Stimulated activated CD8-positive, alpha-beta memory T cell treated with anti-CD3 and anti-CD28 coated beads, Interleukin-7, amount 100 ng/mL, for 1 hour (primary cell): ENCODE results near the gene FEM1C.
"Not testable (repeated sequence)": the region's sequence is repeated elsewhere in the genome, so short reads cannot be mapped to it uniquely, and the experiment has no call there.

Source experiments
- DNase-seq, 2 donors: peaks; one replicate each; pipeline ENCODE4 v3.0.0-alpha.2; 2020; ENCODE audit warnings: low read depth in 2 of 2

FEM1C gene

DNA sequence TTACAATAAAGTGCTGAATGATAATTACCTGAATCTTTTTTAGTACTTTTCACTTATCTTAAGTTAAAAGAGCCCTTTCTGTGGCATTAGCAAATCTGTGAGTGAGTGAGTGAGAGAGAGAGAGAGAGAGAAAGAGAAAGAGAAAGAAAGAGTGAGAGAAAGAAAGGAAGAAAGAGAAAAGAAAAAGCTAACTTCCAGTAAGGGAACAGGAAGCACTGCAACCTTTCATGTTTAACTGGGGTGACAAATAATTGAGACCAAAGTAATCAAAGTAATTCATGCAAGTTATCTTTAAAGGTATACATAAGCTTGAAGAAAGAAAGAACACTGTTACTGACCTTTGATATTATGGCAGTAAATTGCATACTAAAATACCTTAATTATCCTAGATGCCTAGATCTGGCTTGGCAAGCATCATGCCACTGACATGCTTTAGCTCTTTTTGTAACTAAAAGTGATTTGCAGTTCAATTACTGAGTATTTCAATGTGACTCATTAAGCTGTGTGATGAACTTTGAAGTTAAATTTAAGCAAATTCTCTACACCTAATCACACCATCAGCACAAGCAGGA, 21.7 kb downstream of the FEM1C start:
- DNase-seq, result no peak

- no peak for DNase-seq
These were observed 24.4 kb downstream of the FEM1C start for GRCh38 chr5:115520191-115520590.

GRCh38 chr5:115516372-115516771, 28.2 kb downstream of the FEM1C start:
- DNase-seq, result no peak

- DNase-seq, result no peak
These were observed 30.4 kb downstream of the FEM1C start for GRCh38 chr5:115514220-115514619.

GRCh38 chr5:115511632-115512031, 32.9 kb downstream of the FEM1C start:
- DNase-seq, result no peak

DNA sequence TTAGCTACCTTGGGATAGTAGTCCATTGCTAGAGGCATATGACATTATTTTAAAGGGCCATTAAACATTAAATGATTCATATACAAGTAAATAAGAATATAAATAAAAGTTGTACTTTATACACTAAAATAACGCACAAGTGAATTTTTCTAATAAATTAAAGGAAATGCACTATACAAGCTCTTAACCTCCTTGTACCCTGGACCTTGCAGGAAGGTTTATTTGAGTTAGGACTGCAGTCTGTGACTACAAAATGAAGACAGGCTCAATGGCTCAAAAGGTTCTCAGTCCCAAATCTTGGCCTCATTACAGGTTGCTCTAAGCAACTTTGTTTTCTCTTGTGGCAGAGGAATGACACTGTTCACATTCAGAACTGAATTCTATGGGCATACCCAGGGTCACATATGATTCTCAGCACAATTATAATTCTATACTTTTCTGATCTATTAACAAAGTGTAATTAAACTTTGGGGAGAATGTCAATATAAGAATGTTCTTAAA, 34.4 kb downstream of the FEM1C start:
- no peak for DNase-seq

DNA sequence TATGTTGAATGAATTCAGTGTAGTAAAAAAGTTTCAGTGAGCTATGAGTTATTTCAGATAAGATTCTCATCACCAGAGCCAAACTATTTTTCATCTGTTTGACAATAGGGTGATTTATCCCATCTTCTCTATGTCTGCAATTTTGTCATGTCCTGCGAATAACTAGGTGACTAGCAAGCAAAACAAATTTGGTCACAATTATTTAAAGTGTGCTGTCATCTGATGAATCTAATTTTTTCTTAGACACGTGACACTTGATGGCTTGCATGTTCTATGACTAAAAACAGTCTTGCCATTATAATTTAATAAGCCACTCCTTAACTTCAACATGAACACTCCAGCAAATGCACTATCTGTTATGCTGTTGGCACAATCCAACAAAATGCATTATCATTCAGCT, 35.0 kb downstream of the FEM1C start:
- no peak for DNase-seq

DNA sequence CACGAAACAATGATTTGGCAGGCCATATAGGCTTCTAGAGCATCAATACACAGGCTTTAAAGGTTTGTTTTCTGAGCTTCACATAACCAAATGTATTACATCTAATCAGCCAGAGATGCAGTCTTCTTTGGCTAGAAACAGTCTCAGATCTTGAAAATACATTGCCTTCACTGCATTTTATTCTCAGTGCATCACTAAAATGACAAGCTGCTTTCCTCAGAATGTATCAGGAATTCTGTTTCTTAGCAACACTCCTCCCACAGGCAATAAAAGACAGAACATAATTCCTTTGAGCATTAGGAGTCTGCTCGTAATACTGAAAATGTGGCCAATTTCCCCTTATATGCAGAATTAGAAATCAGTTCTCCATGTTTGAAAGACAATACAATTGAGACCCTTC, 36.9 kb downstream of the FEM1C start:
- DNase-seq, result no peak

- no peak for DNase-seq
These were observed 41.2 kb downstream of the FEM1C start for GRCh38 chr5:115503420-115503819.

GRCh38 chr5:115501464-115502210, 42.9 kb downstream of the FEM1C start:
- DNase-seq, result no peak

DNA sequence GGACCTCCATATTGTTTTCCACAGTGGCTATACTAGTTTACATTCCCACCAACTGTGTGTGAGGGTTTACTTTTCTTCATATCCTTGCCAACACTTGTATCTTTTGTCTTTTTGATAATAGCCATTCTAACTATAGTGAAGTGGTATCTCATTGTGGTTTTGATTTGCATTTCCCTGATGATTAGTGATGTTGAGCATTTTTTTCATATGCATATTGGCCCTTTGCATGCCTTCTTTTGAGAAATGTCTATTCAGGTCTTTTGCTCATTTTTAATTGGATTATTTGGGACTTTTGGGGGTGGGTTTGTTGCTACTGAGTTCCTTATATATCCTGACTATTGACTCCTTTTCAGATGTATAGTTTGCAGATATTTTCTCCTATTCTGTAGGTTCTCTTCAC, 44.4 kb downstream of the FEM1C start:
- no peak for DNase-seq

- DNase-seq, result no peak
These were observed 47.5 kb downstream of the FEM1C start for GRCh38 chr5:115496936-115497576.

DNA sequence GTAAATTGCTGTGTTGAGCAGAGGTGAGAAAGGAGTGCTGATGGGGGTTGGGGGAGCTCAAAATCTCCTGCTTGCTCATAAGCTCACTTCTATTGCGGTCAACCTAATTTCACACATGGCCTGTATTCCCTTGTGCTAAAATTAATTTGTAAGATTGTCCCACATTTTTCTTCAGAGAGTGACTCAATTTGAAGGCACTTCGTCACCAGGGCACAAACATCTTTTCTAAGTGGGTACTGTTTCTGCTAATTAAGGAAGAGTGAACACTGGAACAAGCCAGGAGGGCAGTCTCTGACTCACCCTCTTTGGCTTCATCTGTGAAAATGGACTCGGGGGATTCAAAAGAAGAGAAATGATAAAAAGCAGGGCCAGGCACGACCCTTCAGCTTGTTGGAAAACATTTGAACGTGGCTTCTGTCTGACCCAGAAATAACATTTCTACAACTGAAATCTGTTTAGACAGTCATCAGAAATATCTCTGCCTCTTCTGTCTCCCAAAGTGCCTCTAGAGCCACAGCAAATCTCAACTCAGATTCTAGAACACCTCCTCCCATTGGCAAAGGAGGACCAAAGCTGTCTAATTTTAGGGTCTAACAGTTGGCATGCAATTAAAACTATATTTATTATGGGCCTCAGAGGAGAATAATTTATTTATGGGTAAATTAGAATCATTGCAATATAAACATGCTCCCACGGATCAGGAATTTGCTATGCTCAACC, 49.8 kb downstream of the FEM1C start:
- no peak for DNase-seq

GRCh38 chr5:115490596-115490995, 54.0 kb downstream of the FEM1C start:
- no peak for DNase-seq

- no peak for DNase-seq
These were observed 54.8 kb downstream of the FEM1C start for GRCh38 chr5:115489733-115490132.

- DNase-seq, result no peak
These were observed 56.8 kb downstream of the FEM1C start for GRCh38 chr5:115487756-115488155.

DNA sequence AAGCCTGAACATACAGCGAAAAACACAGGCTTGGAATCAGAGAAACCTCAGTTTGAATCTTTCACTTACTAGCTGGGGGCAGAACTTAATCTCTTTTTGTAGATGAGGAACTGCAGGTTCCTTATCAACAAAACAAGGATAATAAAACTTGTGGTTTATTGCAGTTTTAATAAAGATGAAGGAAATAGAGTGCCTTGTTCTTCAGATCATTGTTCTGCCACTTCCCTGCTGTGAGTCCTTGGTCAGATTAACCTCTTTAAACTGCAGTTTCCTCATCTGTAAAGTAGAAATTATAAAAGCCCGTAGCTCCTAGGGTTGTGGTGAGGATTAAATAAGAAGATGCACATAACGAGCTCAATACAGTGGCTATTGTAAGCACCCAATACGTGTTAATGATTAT, 57.4 kb downstream of the FEM1C start:
- no peak for DNase-seq

DNA sequence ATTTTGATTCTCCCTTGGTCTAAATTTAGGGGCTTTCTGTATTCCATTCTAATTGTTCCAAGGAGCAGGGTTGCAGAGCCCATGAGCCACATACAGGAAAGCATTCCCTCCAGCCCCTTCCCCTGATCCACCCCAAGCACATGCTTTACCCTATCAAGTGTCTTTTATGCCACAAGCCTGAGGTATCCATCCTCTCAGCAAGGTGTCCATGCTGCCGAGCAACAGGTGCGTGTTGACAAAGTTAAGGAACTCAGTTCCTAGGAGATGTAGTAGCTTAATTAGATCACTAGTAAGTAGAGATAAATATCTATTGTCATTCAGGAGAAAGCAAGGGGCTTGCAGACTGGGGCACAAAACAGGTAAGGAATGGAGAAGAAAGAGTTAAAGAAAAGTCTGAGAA, 57.8 kb downstream of the FEM1C start:
- DNase-seq, result no peak

DNA sequence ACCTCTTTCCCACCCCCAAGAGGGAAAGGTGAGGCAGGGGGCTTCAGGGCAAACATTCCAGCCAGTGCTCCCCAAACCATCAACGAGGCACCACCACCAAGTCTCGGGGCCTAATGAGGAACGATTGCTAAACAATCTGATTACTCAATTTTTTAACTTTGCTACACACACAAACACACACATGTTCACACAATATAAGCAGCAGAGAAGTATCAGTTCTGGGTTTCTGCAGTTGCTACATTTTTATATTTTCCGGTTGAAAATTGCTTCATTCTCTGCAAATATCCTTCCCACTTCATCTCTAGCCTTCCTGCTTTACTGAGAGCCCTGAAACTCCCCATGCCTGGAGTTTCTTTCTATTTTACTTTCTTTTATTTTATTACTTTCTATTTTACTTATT, 60.2 kb downstream of the FEM1C start:
- DNase-seq, result no peak

GRCh38 chr5:115480900-115481299, 63.7 kb downstream of the FEM1C start:
- DNase-seq, result no peak

DNA sequence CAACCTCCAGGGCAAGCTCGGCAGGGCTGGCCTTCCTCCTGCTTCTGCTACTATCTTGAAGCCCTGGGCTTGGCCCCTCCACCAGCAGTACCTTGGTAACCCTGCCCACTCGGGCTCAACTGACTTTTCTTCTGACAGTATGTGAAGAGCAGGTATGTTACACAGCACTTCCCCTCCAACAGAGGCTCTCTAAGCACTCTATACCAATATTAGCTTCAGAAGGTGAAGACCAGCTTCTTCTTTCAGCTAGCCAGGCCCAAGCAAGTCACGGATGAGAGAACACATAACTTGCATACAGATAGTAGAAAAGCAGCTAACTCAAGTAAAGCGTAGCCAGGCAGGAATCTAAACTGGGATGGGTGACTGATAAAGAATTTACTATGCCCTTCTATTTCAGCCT, 64.3 kb downstream of the FEM1C start:
- no peak for DNase-seq

DNA sequence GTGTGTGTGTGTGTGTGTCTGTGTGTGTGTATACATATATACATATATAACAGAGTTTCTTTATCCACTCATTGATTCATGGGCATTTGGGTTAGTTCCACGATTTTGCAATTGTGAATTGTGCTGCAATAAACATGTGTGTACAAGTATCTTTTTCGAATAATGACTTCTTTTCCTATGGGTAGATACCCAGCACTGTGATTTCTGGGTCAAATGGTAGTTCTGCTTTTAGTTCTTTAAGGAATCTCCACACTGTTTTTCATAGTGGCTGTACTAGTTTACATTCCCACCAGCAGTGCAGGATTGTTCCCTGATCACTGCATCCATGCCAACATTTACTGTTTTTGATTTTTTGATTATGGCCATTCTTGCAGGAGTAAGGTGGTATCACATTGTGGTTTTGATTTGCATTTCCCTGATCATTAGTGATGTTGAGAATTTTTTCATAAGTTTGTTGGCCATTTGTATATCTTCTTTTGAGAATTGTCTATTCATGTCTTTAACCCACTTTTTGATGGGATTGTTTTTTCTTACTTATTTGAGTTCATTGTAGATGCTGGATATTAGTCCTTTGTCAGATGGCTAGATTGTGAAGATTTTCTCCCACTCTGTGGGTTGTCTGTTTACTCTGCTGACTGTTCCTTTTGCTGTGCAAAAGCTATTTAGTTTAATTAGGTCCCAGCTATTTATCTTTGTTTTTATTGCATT, 65.3 kb downstream of the FEM1C start:
- DNase-seq, result not testable (repeated sequence)
